ENCODE data around the gene ZCCHC10. TPM values are rescaled to one million over a fixed set of nuclear protein-coding genes. Genes with fewer than 3 reads are reported as not detected.

The ZCCHC10 gene
- total and polyA plus RNA-seq, 2 of the 4 experiments (the other 2 are of a cell fraction): 4.1 to 20.4 TPM

DNA sequence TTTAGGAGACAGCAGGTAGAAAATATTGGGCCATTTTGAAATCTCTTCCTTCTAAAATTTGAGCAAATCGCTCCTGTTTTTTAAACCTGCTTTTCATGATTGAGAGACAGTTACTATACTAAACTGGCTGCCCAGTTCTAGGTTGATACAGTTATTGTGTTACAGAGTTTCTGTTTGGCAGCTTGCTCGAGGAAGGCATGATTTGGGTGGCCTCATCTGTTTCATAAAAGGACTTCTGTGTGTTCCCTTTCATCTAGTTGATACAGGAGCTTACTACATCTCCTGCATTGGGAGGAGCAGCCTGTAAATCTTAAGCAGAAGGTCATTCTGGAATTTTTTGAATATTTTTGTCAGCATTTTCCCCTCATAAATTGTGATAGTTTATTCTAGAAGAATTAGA lies 39.7 kb upstream of the ZCCHC10 start:
- no peak overlapping the region for H3K56ac ChIP-seq (ENCODE audit: extremely low read depth, insufficient read depth, low read length)
- no peak overlapping the region for H4K91ac ChIP-seq (ENCODE audit: insufficient read depth, low read depth, low read length)
- no peaks in the 10 kb centered on the region; the same call in 1 of the 2 replicates for H3K9me1 ChIP-seq (ENCODE audit: insufficient read depth, low read length)
- no peak overlapping the region for H3K4me2 ChIP-seq (ENCODE audit: low read depth, low read length)
- H2BK20ac ChIP-seq (ENCODE audit: low read depth, low read length): no peak overlapping the region
- ChIA-PET POLR2A (ENCODE audit: unreplicated experiment) (no interaction called here), CTCF (no interaction called here)
- H2BK5ac ChIP-seq (ENCODE audit: low read depth, low read length, poor library complexity, severe bottlenecking): no peak overlapping the region
- H2BK15ac ChIP-seq (ENCODE audit: low read depth, low read length): no peak overlapping the region
- WGBS, 2 experiments (ENCODE audit: extremely low coverage in 2 of 2, insufficient read length in 1 of 2): no CpG with 5 or more reads among the region's 2 CpGs
- H3K23ac ChIP-seq (ENCODE audit: low read depth, low read length): no peak overlapping the region
- H3K27ac ChIP-seq (ENCODE audit: insufficient read depth, low read length): no peak overlapping the region
- H4K8ac ChIP-seq (ENCODE audit: low read depth in 2 of 2, low read length in 2 of 2): no peak overlapping the region
- H3K79me1 ChIP-seq (ENCODE audit: low read depth in 1 of 2, low read length in 2 of 2): peaks cover 12 to 56% of the 10 kb centered on the region in 2 experiments; a peak in 3 of 4 replicates
- TF ChIP-seq CEBPB (IDR thresholded peaks at IDR 0.05; ENCODE audit: low read depth, low read length): no peak
- TF ChIP-seq BHLHE40 (IDR thresholded peaks at IDR 0.05; ENCODE audit: low read depth, low read length): no peak
- TF ChIP-seq SMC3 (IDR thresholded peaks at IDR 0.05; ENCODE audit: low read depth, low read length): no peak
- TF ChIP-seq MAFK (IDR thresholded peaks at IDR 0.05; ENCODE audit: low read depth, low read length): no peak
- no peak overlapping the region for H4K5ac ChIP-seq (ENCODE audit: low read depth, low read length)
- H3K9me3 ChIP-seq (ENCODE audit: control insufficient read depth, insufficient read depth, low read length): no peaks in the 10 kb centered on the region
- H2AK9ac ChIP-seq (replicated peaks; ENCODE audit: low read depth, low read length, poor library complexity): no peak overlapping the region
- H3K27me3 ChIP-seq (ENCODE audit: control insufficient read depth, insufficient read depth, low read length): no peaks in the 10 kb centered on the region
- no peak for ATAC-seq (ENCODE audit: low read depth)
- no peak for DNase-seq
- H3K18ac ChIP-seq (ENCODE audit: low read depth, low read length): no peak overlapping the region
- intact Hi-C loops (cut with micrococcal nuclease): no loop called here
- H2AFZ ChIP-seq (replicated peaks; ENCODE audit: low read length, poor library complexity): no peak overlapping the region
- no peak overlapping the region for H3K14ac ChIP-seq (replicated peaks; ENCODE audit: low read depth, low read length)
- no TSS peak for BruUV-seq (replicated peaks)
- no peaks in the 10 kb centered on the region for H3K4me1 ChIP-seq (ENCODE audit: control insufficient read depth, insufficient read depth, low read length)
- H2BK120ac ChIP-seq (ENCODE audit: low read depth, low read length): no peak overlapping the region
- in situ Hi-C loops (cut with MboI; ENCODE audit: low sequenced_read_pairs): no loop called here
- no peak overlapping the region for H3K9ac ChIP-seq (ENCODE audit: low read depth, low read length)
- H3K4me3 ChIP-seq (ENCODE audit: insufficient read depth, low read depth, low read length): no peak overlapping the region
- H2AK5ac ChIP-seq (ENCODE audit: low read depth, low read length): no peak overlapping the region
- H3K36me3 ChIP-seq (ENCODE audit: control insufficient read depth, insufficient read depth, low read length): peaks cover 28% of the 10 kb centered on the region
- peaks cover 40% of the 10 kb centered on the region for H4K20me1 ChIP-seq (ENCODE audit: insufficient read depth, low read length)
- H3K4ac ChIP-seq (ENCODE audit: low read depth, low read length): no peak overlapping the region
- dilution Hi-C loops (cut with HindIII; ENCODE audit: low sequenced_read_pairs, unreplicated experiment): no loop called here
